Fibroblast of lung (primary cell): ENCODE measurements around the gene SDR39U1. TPM values are rescaled to one million over a fixed set of nuclear protein-coding genes. Genes with fewer than 3 reads are reported as not detected.
"Not testable (repeated sequence)": the region's sequence is repeated elsewhere in the genome, so short reads cannot be mapped to it uniquely, and the experiment has no call there.

Experiments
- DNase-seq, 2 donors: peaks; one replicate each; pipeline versions ENCODE4 v3.0.0 to v3.0.0-alpha.2; 2010; ENCODE audit warnings: low read depth in 2 of 2
- H2AFZ ChIP-seq: 2 replicates; pipeline ENCODE4 v1.5.1; 2012; ENCODE audit warnings: low read length, control low read depth, inconsistent platforms
- H3K27ac ChIP-seq: 2 replicates; pipeline ENCODE4 v1.5.1; 2011; ENCODE audit warnings: low read length, control low read depth; ENCODE audit not compliant: insufficient read depth
- H3K27me3 ChIP-seq: 2 replicates; pipeline ENCODE4 v1.5.1; 2011; ENCODE audit warnings: mild to moderate bottlenecking, low read length; ENCODE audit not compliant: control insufficient read depth, insufficient read depth
- H3K36me3 ChIP-seq: 2 replicates; pipeline ENCODE4 v1.5.1; 2011; ENCODE audit warnings: low read length; ENCODE audit not compliant: control insufficient read depth, insufficient read depth
- H3K4me1 ChIP-seq: 2 replicates; pipeline ENCODE4 v1.5.1; 2011; ENCODE audit warnings: low read length; ENCODE audit not compliant: control insufficient read depth, insufficient read depth; ENCODE audit errors: extremely low read depth
- H3K4me2 ChIP-seq: 2 replicates; pipeline ENCODE4 v1.5.1; 2011; ENCODE audit warnings: low read length, control low read depth; ENCODE audit not compliant: insufficient read depth; ENCODE audit errors: extremely low read depth
- H3K4me3 ChIP-seq, 4 experiments: fragments of 200-600 bp in 1 of 4; sonication (generic) in 1 of 4; replicated peaks in 1 of 4; 2 replicates each; pipeline ENCODE4 v1.5.1; 2011 to 2016; ENCODE audit warnings: low read length in 4 of 4, low read depth in 3 of 4, mild to moderate bottlenecking in 3 of 4, control low read depth in 2 of 4, inconsistent platforms in 1 of 4, mixed read lengths in 1 of 4; ENCODE audit not compliant: insufficient read depth in 1 of 4; ENCODE audit errors: control extremely low read depth in 1 of 4
- H3K79me2 ChIP-seq: 2 replicates; pipeline ENCODE4 v1.5.1; 2012; ENCODE audit warnings: mild to moderate bottlenecking, low read length, inconsistent platforms; ENCODE audit not compliant: control insufficient read depth, insufficient read depth
- H3K9ac ChIP-seq: 2 replicates; pipeline ENCODE4 v1.5.1; 2011; ENCODE audit warnings: mild to moderate bottlenecking, low read length, control low read depth; ENCODE audit not compliant: insufficient read depth
- H3K9me3 ChIP-seq: 2 replicates; pipeline ENCODE4 v1.5.1; 2012; ENCODE audit warnings: low read depth, low read length; ENCODE audit not compliant: control insufficient read depth, insufficient read depth
- H4K20me1 ChIP-seq: 2 replicates; pipeline ENCODE4 v1.5.1; 2011; ENCODE audit warnings: low read length; ENCODE audit not compliant: control insufficient read depth, insufficient read depth; ENCODE audit errors: extremely low read depth
- CTCF ChIP-seq, 2 donors: IDR thresholded peaks in 1 of 2; conservative IDR thresholded peaks in 1 of 2; 1 replicate in 1 of 2; 2 replicates in 1 of 2; pipeline ENCODE4 v1.5.1; 2011 to 2012; ENCODE audit warnings: low read length in 2 of 2, control low read depth in 1 of 2, inconsistent platforms in 1 of 2, low read depth in 1 of 2, mild to moderate bottlenecking in 1 of 2
- EZH2 ChIP-seq: IDR thresholded peaks from 2 replicates; pipeline ENCODE4 v1.5.1; 2012; ENCODE audit warnings: low read length, control low read depth, mild to moderate bottlenecking; ENCODE audit errors: missing control alignments
- polyA plus RNA-seq, 2 donors: library from polyadenylated mRNA; depleted of rRNA in 1 of 2; stranded (reverse) in 1 of 2; unstranded in 1 of 2; fragments of >200 nt; gene quantifications; 2 replicates each; pipeline ENCODE4 v1.2.1, GENCODE V29; 2011 to 2012; ENCODE audit warnings: missing spikeins in 1 of 2
- total RNA-seq: library from RNA; depleted of rRNA; stranded (reverse); fragments of >200 nt; gene quantifications from 2 replicates; pipeline ENCODE4 v1.2.1, GENCODE V29; 2014

The SDR39U1 gene
- total and polyA plus RNA-seq, 2 donors (not counting 1 experiment from before 2014, with no cell fraction given), result 9.9 to 24.7 TPM

- Histone ChIP-seq H3K9me3 (no peaks in the 10 kb centered on the region), H3K4me3 (no peak overlapping the region), H3K36me3 (no peaks in the 10 kb centered on the region), H3K27ac (no peak overlapping the region), H4K20me1 (no peaks in the 10 kb centered on the region), H3K79me2 (no peaks in the 10 kb centered on the region), H3K4me2 (no peak overlapping the region), H2AFZ (no peak overlapping the region), H3K27me3 (no peaks in the 10 kb centered on the region), H3K9ac (no peak overlapping the region), H3K4me1 (no peaks in the 10 kb centered on the region)
- DNase-seq, result no peak
- TF ChIP-seq EZH2, result no peak
- peak; percentile 53 to 61 for TF ChIP-seq CTCF (conservative IDR thresholded peaks at IDR 0.05 in 1 of 2, IDR thresholded peaks at IDR 0.05 in 1 of 2; ENCODE audit: low read depth in 1 of 2, low read length in 2 of 2)
Measured at GRCh38 chr14:24481622-24482324, 39.2 kb upstream of the SDR39U1 start.

GRCh38 chr14:24479999-24480398 is 37.4 kb upstream of the SDR39U1 start:
- H3K79me2 ChIP-seq, H3K36me3 ChIP-seq, H4K20me1 ChIP-seq, H3K27me3 ChIP-seq, H3K27ac ChIP-seq, H3K4me2 ChIP-seq, H3K9ac ChIP-seq, H3K4me1 ChIP-seq, DNase-seq, H3K9me3 ChIP-seq, H3K4me3 ChIP-seq, H2AFZ ChIP-seq: not testable (repeated sequence)

GRCh38 chr14:24475261-24475660 is 32.7 kb upstream of the SDR39U1 start:
- Histone ChIP-seq H3K27ac (no peak overlapping the region), H3K27me3 (no peaks in the 10 kb centered on the region), H3K9me3 (no peaks in the 10 kb centered on the region), H3K79me2 (no peaks in the 10 kb centered on the region), H2AFZ (no peak overlapping the region), H3K9ac (no peak overlapping the region), H4K20me1 (no peaks in the 10 kb centered on the region), H3K4me1 (no peaks in the 10 kb centered on the region), H3K4me2 (no peak overlapping the region), H3K36me3 (no peaks in the 10 kb centered on the region), H3K4me3 (no peak overlapping the region)
- TF ChIP-seq CTCF (conservative IDR thresholded peaks at IDR 0.05 in 1 of 2, IDR thresholded peaks at IDR 0.05 in 1 of 2; ENCODE audit: low read depth in 1 of 2, low read length in 2 of 2) (no peak), EZH2 (no peak)
- no peak for DNase-seq
